Melanocyte of skin (primary cell): ENCODE results near the gene GNAS. TPM values are rescaled to one million over a fixed set of nuclear protein-coding genes. Genes with fewer than 3 reads are reported as not detected.

Experiments
- small RNA-seq, 2 donors: library from RNA; depleted of rRNA; stranded (forward); fragments of <200 nt; gene quantifications; one replicate each; pipeline ENCODE3, GENCODE V24; 2012
- total RNA-seq, 2 donors: library from RNA; depleted of rRNA; stranded (reverse); fragments of >200 nt; gene quantifications; 2 replicates each; pipeline ENCODE4 v1.2.3, GENCODE V29; 2012

Gene GNAS
- total RNA-seq = 100 to 1,000 TPM; 185 to 203 TPM

GRCh38 chr20:58852543-58853271 lies at the start of gene GNAS:
Gene GNAS (plus strand): TSS chr20:58852716.

GRCh38 chr20:58850693-58851174 lies 1.8 kb upstream of the GNAS start, which contains the start of gene GNAS-AS1:
Gene GNAS-AS1 (minus strand): TSS chr20:58850902.

Small RNAs within 50 kb of the gene (small RNA-seq; reads per million reads assigned to genes)
- gene MIR298 = 0 reads per million in 2 donors
- 0 reads per million in 2 donors for gene RF02127
- 0 reads per million in 2 donors for gene RF02128
- 0 reads per million in 2 donors for gene RF02130
- 0 reads per million in 2 donors for gene RF02131

Other genes starting within 250 kb of the GNAS start
- 10 to 100 TPM; 30.6 to 42.0 TPM for gene STX16, start 201.4 kb upstream of the GNAS start, total RNA-seq
- gene NPEPL1, start 159.9 kb upstream of the GNAS start, total RNA-seq = 10 to 100 TPM; 22.3 to 33.0 TPM
- gene GNAS-AS1, start 1.8 kb upstream of the GNAS start, total RNA-seq = under 1 TPM; under 0.01 to 0.67 TPM
- gene NELFCD, start 128.5 kb downstream of the GNAS start, total RNA-seq = 10 to 100 TPM; 63.3 to 68.3 TPM
- gene CTSZ, start 154.5 kb downstream of the GNAS start, total RNA-seq = 100 to 1,000 TPM; 138 to 150 TPM
- not detected for gene TUBB1, start 166.7 kb downstream of the GNAS start, total RNA-seq
- gene ATP5F1E, start 179.6 kb downstream of the GNAS start, total RNA-seq = 10 to 100 TPM; 20.0 to 21.0 TPM
- 100 to 1,000 TPM in 1 of 2 donors, 10 to 100 TPM in 1; 54.0 to 114 TPM for gene PRELID3B, start 190.1 kb downstream of the GNAS start, total RNA-seq